Naive thymus-derived CD4-positive, alpha-beta T cell (primary cell): ENCODE data around the gene PDE8B. TPM values are rescaled to one million over a fixed set of nuclear protein-coding genes. Genes with fewer than 3 reads are reported as not detected.

ENCODE experiments used
- ATAC-seq: fragments of 150-1000 bp; cut with Tn5 transposase; 2 replicates; pipeline ENCODE4 v1.10.0; 2021; ENCODE audit warnings: mild to moderate bottlenecking, moderate library complexity
- CTCF ChIA-PET: fragments of 350-600 bp; sonication (Branson Sonifier 250); formaldehyde crosslinking; loops from one replicate; lab custom pipeline; 2021; ENCODE audit warnings: antibody characterized with exemption; lab: Charles Lee
- POLR2A ChIA-PET: fragments of 350-600 bp; sonication (Branson Sonifier 250); formaldehyde crosslinking; loops from one replicate; lab custom pipeline; 2021; ENCODE audit warnings: antibody characterized with exemption, inconsistent platforms; lab: Charles Lee
- DNase-seq, 9 donors: peaks; one replicate each; pipeline versions ENCODE4 v3.0.0 to v3.0.0-alpha.2; 2020 to 2022; ENCODE audit warnings: mixed read lengths in 1 of 9
- H3K27ac ChIP-seq: one replicate; pipeline ENCODE4 v1.7.0; 2013; ENCODE audit warnings: mild to moderate bottlenecking, low read depth, low read length, moderate library complexity
- H3K27me3 ChIP-seq, 2 donors: one replicate each; pipeline ENCODE4 v1.7.0; 2013; ENCODE audit warnings: low read length in 2 of 2, mild to moderate bottlenecking in 2 of 2, moderate library complexity in 2 of 2; ENCODE audit not compliant: control insufficient read depth in 2 of 2, insufficient read depth in 2 of 2
- H3K36me3 ChIP-seq, 3 experiments: 1 replicate in 2 of 3; 2 replicates in 1 of 3; pipeline ENCODE4 v1.7.0; 2013; ENCODE audit warnings: low read length in 3 of 3, mild to moderate bottlenecking in 3 of 3, moderate library complexity in 1 of 3; ENCODE audit not compliant: insufficient read depth in 3 of 3, control insufficient read depth in 2 of 3
- H3K4me1 ChIP-seq, 2 donors: one replicate each; pipeline ENCODE4 v1.7.0; 2013; ENCODE audit warnings: low read length in 2 of 2, mild to moderate bottlenecking in 2 of 2, moderate library complexity in 1 of 2; ENCODE audit not compliant: control insufficient read depth in 2 of 2, insufficient read depth in 2 of 2
- H3K4me3 ChIP-seq: 2 replicates; pipeline ENCODE4 v1.7.0; 2013; ENCODE audit warnings: mild to moderate bottlenecking, low read length
- H3K9me3 ChIP-seq, 3 experiments: 1 replicate in 2 of 3; 2 replicates in 1 of 3; pipeline ENCODE4 v1.7.0; 2013; ENCODE audit warnings: low read length in 3 of 3; ENCODE audit not compliant: control insufficient read depth in 2 of 3
- H3K27ac Mint-ChIP-seq, 9 donors: one replicate each; pipeline ENCODE4 v1.8.0; 2020 to 2022; ENCODE audit warnings: mixed read lengths in 9 of 9, mild to moderate bottlenecking in 8 of 9, moderate library complexity in 5 of 9, inconsistent platforms in 2 of 9
- H3K27me3 Mint-ChIP-seq, 5 donors: one replicate each; pipeline ENCODE4 v1.8.0; 2021 to 2022; ENCODE audit warnings: mixed read lengths in 5 of 5, mild to moderate bottlenecking in 1 of 5
- H3K36me3 Mint-ChIP-seq, 5 donors: one replicate each; pipeline ENCODE4 v1.8.0; 2020 to 2022; ENCODE audit warnings: mixed read lengths in 5 of 5, mild to moderate bottlenecking in 3 of 5, inconsistent platforms in 1 of 5
- H3K4me1 Mint-ChIP-seq, 7 donors: one replicate each; pipeline ENCODE4 v1.8.0; 2020 to 2022; ENCODE audit warnings: mixed read lengths in 7 of 7, mild to moderate bottlenecking in 3 of 7, inconsistent platforms in 1 of 7
- H3K4me3 Mint-ChIP-seq, 10 donors: one replicate each; pipeline ENCODE4 v1.8.0; 2020 to 2022; ENCODE audit warnings: mild to moderate bottlenecking in 10 of 10, mixed read lengths in 10 of 10, moderate library complexity in 6 of 10, inconsistent platforms in 2 of 10
- H3K9me3 Mint-ChIP-seq, 11 donors: one replicate each; pipeline ENCODE4 v1.8.0; 2020 to 2022; ENCODE audit warnings: mixed read lengths in 11 of 11, mild to moderate bottlenecking in 4 of 11, inconsistent platforms in 1 of 11, moderate library complexity in 1 of 11
- intact Hi-C, 2 donors: fragments of 100-400 bp; cut with micrococcal nuclease; formaldehyde crosslinking; loops; one replicate each; pipeline ENCODE4 v1.15.1; 2023
- polyA plus RNA-seq, 2 donors: library from polyadenylated mRNA; unstranded; fragments of 300-500 nt; fragmentation: Illumina TruSeq; gene quantifications; one replicate each; pipeline ENCODE4 v1.2.3, GENCODE V29; 2021
- total RNA-seq, 6 experiments: library from RNA in 5 of 6; stranded (reverse) in 5 of 6; gene quantifications; 1 replicate in 5 of 6; 2 replicates in 1 of 6; pipeline ENCODE4 v1.2.3 and lab custom pipeline; 2021 to 2026

PDE8B gene
- total and polyA plus RNA-seq, 7 experiments from 2014 or later: 0.02 to 1.2 TPM; not detected in 5

DNA sequence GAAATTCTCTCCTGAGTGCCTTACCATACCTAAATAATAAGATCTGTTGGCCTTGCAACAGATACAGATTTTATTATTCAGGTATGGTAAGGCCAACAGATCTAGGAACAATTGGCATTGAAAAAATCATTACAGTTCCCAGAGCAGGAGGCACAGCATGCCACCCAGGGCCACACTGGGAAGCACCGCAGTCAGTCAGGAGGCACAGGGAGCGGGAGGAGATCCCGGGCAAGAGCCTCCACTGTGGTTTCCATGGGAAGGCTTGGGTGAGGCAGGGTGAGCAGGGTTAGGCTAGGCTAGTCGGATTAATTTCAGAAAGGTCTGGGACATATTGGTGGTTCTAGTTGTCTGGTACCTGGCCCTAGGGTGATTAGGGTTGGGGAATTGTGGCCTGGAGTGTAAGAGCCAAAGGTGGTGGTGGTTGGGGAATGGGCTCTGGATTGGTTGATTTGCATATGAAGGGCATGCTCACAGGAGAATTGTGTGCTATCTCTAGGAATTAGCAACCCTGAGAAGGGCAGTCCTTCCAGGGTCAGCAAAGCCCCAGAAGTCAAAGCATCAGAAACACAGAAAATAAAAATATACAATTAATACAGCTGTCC lies 111.4 kb downstream of the PDE8B start:
- Histone ChIP-seq H3K4me1 (no peaks in the 10 kb centered on the region), H3K27ac (no peak overlapping the region), H3K9me3 (no peaks in the 10 kb centered on the region), H3K27me3 (no peaks in the 10 kb centered on the region), H3K4me3 (no peak overlapping the region), H3K36me3 (no peaks in the 10 kb centered on the region)
- Mint-ChIP-seq H3K4me3 (no peak overlapping the region), H3K27me3 (peaks cover 0 to 10% (median 0%) of the 10 kb centered on the region in 5 donors), H3K4me1 (no peaks in the 10 kb centered on the region), H3K27ac (no peak overlapping the region), H3K9me3 (peaks cover 0 to 1% (median 0%) of the 10 kb centered on the region in 11 donors), H3K36me3 (no peaks in the 10 kb centered on the region)
- CTCF ChIA-PET: no interaction called here
- DNase-seq: no peak
- intact Hi-C loops: no loop called here
- ATAC-seq: no peak
- POLR2A ChIA-PET: no interaction called here

DNA sequence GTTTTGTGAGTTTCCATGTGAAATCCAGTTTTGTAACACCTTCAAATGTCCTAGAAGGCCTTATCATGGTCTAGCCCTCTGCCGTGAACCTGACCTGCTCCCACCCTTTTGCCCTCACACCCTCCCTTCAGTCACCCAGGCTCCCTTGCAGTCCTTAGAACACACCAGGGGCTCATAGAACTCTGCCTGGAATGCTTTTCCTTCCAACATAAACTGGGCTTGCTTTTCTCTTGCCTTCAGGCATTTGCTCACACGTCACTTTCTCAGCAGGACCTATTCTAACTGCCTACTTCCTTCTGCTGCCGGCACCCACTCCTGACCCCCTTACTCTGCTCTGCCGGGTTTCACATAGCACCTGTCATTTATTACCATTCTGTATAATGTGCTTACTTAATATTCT lies 111.9 kb downstream of the PDE8B start:
- no peaks in the 10 kb centered on the region for H3K4me1 Mint-ChIP-seq
- H3K27me3 Mint-ChIP-seq: peaks cover 0 to 10% (median 0%) of the 10 kb centered on the region in 5 donors
- ATAC-seq (no peak), DNase-seq (no peak)
- no peaks in the 10 kb centered on the region for H3K36me3 Mint-ChIP-seq
- Histone ChIP-seq H3K9me3 (no peaks in the 10 kb centered on the region), H3K27me3 (no peaks in the 10 kb centered on the region), H3K4me3 (no peak overlapping the region), H3K36me3 (no peaks in the 10 kb centered on the region), H3K27ac (no peak overlapping the region), H3K4me1 (no peaks in the 10 kb centered on the region)
- POLR2A ChIA-PET: no interaction called here
- H3K9me3 Mint-ChIP-seq: peaks cover 0 to 1% (median 0%) of the 10 kb centered on the region in 11 donors
- CTCF ChIA-PET: no interaction called here
- intact Hi-C loops: no loop called here
- no peak overlapping the region for H3K4me3 Mint-ChIP-seq
- H3K27ac Mint-ChIP-seq: no peak overlapping the region

DNA sequence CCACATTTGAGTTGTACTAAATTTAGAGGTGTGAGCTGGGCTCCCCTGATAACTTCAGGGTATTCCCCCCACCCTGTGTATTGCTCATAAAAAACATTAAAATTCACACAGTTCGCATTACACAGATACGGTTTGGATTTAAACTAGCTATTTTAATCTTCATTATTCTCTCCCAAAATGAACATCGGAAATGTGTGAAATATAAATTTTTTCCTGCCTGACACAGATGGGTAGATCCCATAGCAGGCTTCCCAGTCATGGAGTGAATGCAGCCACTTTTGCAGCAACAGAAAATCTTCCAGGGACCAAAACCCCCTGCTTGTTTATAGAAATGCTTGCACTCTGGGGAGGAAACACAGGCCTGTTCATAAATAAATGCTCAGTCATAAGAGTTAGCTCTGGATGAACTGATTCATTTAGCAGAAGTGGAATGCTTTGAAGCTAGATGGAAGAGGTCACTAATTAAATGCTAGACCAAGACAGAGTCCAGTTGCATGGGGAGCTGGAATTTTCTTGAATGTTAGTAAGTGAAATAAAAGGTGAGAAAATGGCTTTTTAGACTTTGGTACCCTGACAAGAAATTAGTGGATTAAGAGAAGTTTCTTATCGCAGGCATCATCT lies 115.6 kb downstream of the PDE8B start:
- H3K4me1 Mint-ChIP-seq: peaks cover 4 to 33% (median 13%) of the 10 kb centered on the region in 7 donors
- Histone ChIP-seq H3K4me3 (no peak overlapping the region), H3K36me3 (no peaks in the 10 kb centered on the region), H3K4me1 (no peaks in the 10 kb centered on the region), H3K9me3 (no peaks in the 10 kb centered on the region), H3K27me3 (no peaks in the 10 kb centered on the region), H3K27ac (no peak overlapping the region)
- ATAC-seq (no peak), DNase-seq (no peak)
- peaks cover 0 to 8% (median 6%) of the 10 kb centered on the region in 5 donors for H3K27me3 Mint-ChIP-seq
- H3K9me3 Mint-ChIP-seq: peaks cover 0 to 2% (median 0%) of the 10 kb centered on the region in 11 donors
- intact Hi-C loops: no loop called here
- H3K36me3 Mint-ChIP-seq: peaks cover 0 to 7% (median 0%) of the 10 kb centered on the region in 5 donors
- POLR2A ChIA-PET: no interaction called here
- CTCF ChIA-PET: no interaction called here
- H3K4me3 Mint-ChIP-seq: no peak overlapping the region
- H3K27ac Mint-ChIP-seq: peak overlapping the region in 1 of 9 donors; percentile 48

- H3K27ac Mint-ChIP-seq: no peak overlapping the region
- peaks cover 0 to 9% (median 0%) of the 10 kb centered on the region in 5 donors for H3K36me3 Mint-ChIP-seq
- Histone ChIP-seq H3K9me3 (no peaks in the 10 kb centered on the region), H3K4me3 (no peak overlapping the region), H3K36me3 (no peaks in the 10 kb centered on the region), H3K27ac (no peak overlapping the region), H3K27me3 (no peaks in the 10 kb centered on the region), H3K4me1 (no peaks in the 10 kb centered on the region)
- intact Hi-C loops: no loop called here
- peaks cover 4 to 33% (median 13%) of the 10 kb centered on the region in 7 donors for H3K4me1 Mint-ChIP-seq
- ChIA-PET CTCF (no interaction called here), POLR2A (no interaction called here)
- H3K27me3 Mint-ChIP-seq: peaks cover 0 to 9% (median 8%) of the 10 kb centered on the region in 5 donors
- ATAC-seq: no peak
- no peak for DNase-seq
- peaks cover 0 to 2% (median 0%) of the 10 kb centered on the region in 11 donors for H3K9me3 Mint-ChIP-seq
- H3K4me3 Mint-ChIP-seq: no peak overlapping the region
These were observed 116.7 kb downstream of the PDE8B start for GRCh38 chr5:77326986-77327734.

DNA sequence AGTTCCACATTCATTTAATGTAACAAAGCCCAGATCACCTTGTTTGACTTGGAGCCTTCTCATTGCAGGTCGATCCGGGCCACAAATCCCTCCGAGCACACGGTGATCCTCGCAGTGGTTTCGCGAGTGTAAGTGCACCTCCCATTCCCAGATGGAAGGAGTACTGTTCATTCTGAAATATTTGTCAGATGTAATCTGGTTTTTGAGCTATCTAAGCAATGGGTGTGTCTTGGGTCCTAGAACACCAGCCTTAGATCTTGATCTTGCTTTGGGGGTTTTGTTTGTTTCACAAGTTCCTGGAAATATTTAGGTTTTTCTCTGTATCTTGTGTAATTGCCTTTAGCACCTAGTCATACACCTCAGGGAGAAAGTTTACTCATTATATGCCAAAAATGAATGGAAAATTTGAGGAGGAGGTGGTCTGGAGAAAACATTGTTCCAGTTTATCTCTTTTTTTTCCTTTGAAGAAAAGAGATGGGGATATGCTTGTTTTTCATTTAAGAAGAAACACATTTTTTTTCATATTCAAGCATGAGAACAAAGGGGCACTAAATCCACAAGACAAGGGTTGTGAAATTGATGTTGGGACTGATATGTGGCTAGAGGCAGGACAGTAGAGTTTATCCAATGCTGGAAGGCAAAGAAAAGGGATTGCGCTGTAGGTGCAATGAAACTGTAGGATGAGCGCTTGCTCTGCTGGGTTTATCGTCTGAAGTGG lies 118.6 kb downstream of the PDE8B start:
- H3K27me3 Mint-ChIP-seq: peaks cover 0 to 9% (median 8%) of the 10 kb centered on the region in 5 donors
- ChIA-PET CTCF (no interaction called here), POLR2A (no interaction called here)
- DNase-seq (no peak), ATAC-seq (peak; percentile 20)
- H3K27me3 ChIP-seq: no peaks in the 10 kb centered on the region
- H3K9me3 Mint-ChIP-seq: peaks cover 0 to 2% (median 0%) of the 10 kb centered on the region in 11 donors
- no peak overlapping the region for H3K27ac ChIP-seq
- no peaks in the 10 kb centered on the region for H3K9me3 ChIP-seq
- H3K36me3 ChIP-seq: no peaks in the 10 kb centered on the region
- H3K4me1 ChIP-seq: no peaks in the 10 kb centered on the region
- peak overlapping the region in 1 of 10 donors; percentile 70 for H3K4me3 Mint-ChIP-seq
- peak overlapping the region in 2 of 9 donors; percentile 68 to 70 for H3K27ac Mint-ChIP-seq
- no peak overlapping the region for H3K4me3 ChIP-seq
- peaks cover 0 to 9% (median 0%) of the 10 kb centered on the region in 5 donors for H3K36me3 Mint-ChIP-seq
- peaks cover 4 to 33% (median 13%) of the 10 kb centered on the region in 7 donors for H3K4me1 Mint-ChIP-seq
- intact Hi-C loops: loop anchor here in 1 of 2 donors (1.0 kb wide), 1 partner anchor 50 kb away; no protein-coding TSS in a partner anchor

GRCh38 chr5:77329664-77330430 lies 119.4 kb downstream of the PDE8B start:
- no peak for DNase-seq
- no peak for ATAC-seq
- H3K27me3 Mint-ChIP-seq: peaks cover 0 to 9% (median 8%) of the 10 kb centered on the region in 5 donors
- no peak overlapping the region for H3K27ac ChIP-seq
- H3K27me3 ChIP-seq: no peaks in the 10 kb centered on the region
- peaks cover 0 to 9% (median 0%) of the 10 kb centered on the region in 5 donors for H3K36me3 Mint-ChIP-seq
- peak overlapping the region in 1 of 10 donors; percentile 14 for H3K4me3 Mint-ChIP-seq
- peak overlapping the region in 1 of 9 donors; percentile 70 for H3K27ac Mint-ChIP-seq
- no peaks in the 10 kb centered on the region for H3K4me1 ChIP-seq
- CTCF ChIA-PET: no interaction called here
- peaks cover 0 to 2% (median 0%) of the 10 kb centered on the region in 11 donors for H3K9me3 Mint-ChIP-seq
- no peak overlapping the region for H3K4me3 ChIP-seq
- H3K4me1 Mint-ChIP-seq: peaks cover 4 to 33% (median 13%) of the 10 kb centered on the region in 7 donors
- POLR2A ChIA-PET: no interaction called here
- H3K9me3 ChIP-seq: no peaks in the 10 kb centered on the region
- intact Hi-C loops: loop anchor here in 1 of 2 donors (1.0 kb wide), 1 partner anchor 49 kb away; no protein-coding TSS in a partner anchor
- H3K36me3 ChIP-seq: no peaks in the 10 kb centered on the region
